Neural cell (in vitro differentiated cells): Measurements from ENCODE around the gene TYW1B.

Experiments used
- CTCF ChIP-seq: fragments of 450-650 bp; IDR thresholded peaks from 2 replicates; pipeline ENCODE4 v1.5.1; 2014; ENCODE audit warnings: antibody characterized with exemption, mild to moderate bottlenecking, moderate library complexity; ENCODE audit not compliant: poor library complexity, severe bottlenecking
- REST ChIP-seq: IDR thresholded peaks from 2 replicates; pipeline ENCODE4 v1.6.1; 2012; ENCODE audit warnings: borderline replicate concordance
- SMC3 ChIP-seq: fragments of 450-650 bp; conservative IDR thresholded peaks from 2 replicates; pipeline ENCODE4 v1.6.1; 2014; ENCODE audit warnings: antibody characterized with exemption, mild to moderate bottlenecking, moderate library complexity; ENCODE audit not compliant: poor library complexity
- TAF1 ChIP-seq: IDR thresholded peaks from 2 replicates; pipeline ENCODE4 v1.6.1; 2012; ENCODE audit warnings: low read depth

GRCh38 chr7:72793791-72794190 is 34.2 kb downstream of the TYW1B start:
- TF ChIP-seq CTCF (no peak), REST (no peak), SMC3 (no peak), TAF1 (no peak)
